CD14-positive monocyte (primary cell): Measurements from ENCODE around the gene STX18. TPM values are rescaled to one million over a fixed set of nuclear protein-coding genes. Genes with fewer than 3 reads are reported as not detected.
A peak's percentile ranks its signal among the peaks of the same experiment; 100 is the strongest.

Experiments
- DNase-seq, 3 donors: peaks; one replicate each; pipeline ENCODE4 v3.0.0-alpha.2; 2011 to 2022
- H2AFZ ChIP-seq: 2 replicates; pipeline ENCODE4 v1.6.0; 2012; ENCODE audit warnings: mild to moderate bottlenecking, low read depth, low read length, inconsistent platforms; ENCODE audit not compliant: insufficient read depth, poor library complexity, severe bottlenecking
- H3K27ac ChIP-seq, 2 donors: 1 replicate in 1 of 2; 2 replicates in 1 of 2; pipeline ENCODE4 v1.5.1; 2012 to 2013; ENCODE audit warnings: low read length in 2 of 2, control low read depth in 1 of 2, inconsistent platforms in 1 of 2, low read depth in 1 of 2, mild to moderate bottlenecking in 1 of 2
- H3K27me3 ChIP-seq, 2 donors: one replicate each; pipeline versions ENCODE4 v1.6.0 to v1.6.1; 2011 to 2013; ENCODE audit warnings: low read length in 2 of 2; ENCODE audit not compliant: control insufficient read depth in 2 of 2, insufficient read depth in 2 of 2
- H3K36me3 ChIP-seq, 2 donors: replicated peaks in 1 of 2; 1 replicate in 1 of 2; 2 replicates in 1 of 2; pipeline versions ENCODE4 v1.5.1 to v1.6.1; 2012 to 2013; ENCODE audit warnings: low read length in 2 of 2, control low read depth in 1 of 2, inconsistent platforms in 1 of 2, mild to moderate bottlenecking in 1 of 2; ENCODE audit not compliant: insufficient read depth in 2 of 2, control insufficient read depth in 1 of 2
- H3K4me1 ChIP-seq, 2 donors: 1 replicate in 1 of 2; 2 replicates in 1 of 2; pipeline versions ENCODE4 v1.5.1 to v1.6.1; 2012 to 2013; ENCODE audit warnings: low read length in 2 of 2, control low read depth in 1 of 2, inconsistent platforms in 1 of 2, mild to moderate bottlenecking in 1 of 2, moderate library complexity in 1 of 2; ENCODE audit not compliant: insufficient read depth in 2 of 2, control insufficient read depth in 1 of 2
- H3K4me2 ChIP-seq: replicated peaks from 2 replicates; pipeline ENCODE3; 2012; ENCODE audit warnings: low read length, moderate library complexity, mild to moderate bottlenecking; ENCODE audit not compliant: poor library complexity, severe bottlenecking; ENCODE audit errors: extremely low read depth
- H3K4me3 ChIP-seq, 3 experiments: fragments of 200-600 bp in 1 of 3; sonication (generic) in 1 of 3; replicated peaks in 1 of 3; 1 replicate in 2 of 3; 2 replicates in 1 of 3; pipeline ENCODE4 v1.5.1; 2011 to 2013; ENCODE audit warnings: low read length in 3 of 3, mild to moderate bottlenecking in 3 of 3, control low read depth in 2 of 3, low read depth in 2 of 3, inconsistent platforms in 1 of 3, moderate library complexity in 1 of 3
- H3K79me2 ChIP-seq: 2 replicates; pipeline ENCODE4 v1.6.0; 2012; ENCODE audit warnings: mild to moderate bottlenecking, control low read depth, inconsistent platforms, low read length, moderate library complexity; ENCODE audit not compliant: insufficient read depth
- H3K9ac ChIP-seq: 2 replicates; pipeline ENCODE4 v1.6.0; 2017; ENCODE audit warnings: low read length, mild to moderate bottlenecking; ENCODE audit not compliant: insufficient read depth, poor library complexity, severe bottlenecking
- H3K9me3 ChIP-seq, 2 donors: replicated peaks in 1 of 2; 1 replicate in 1 of 2; 2 replicates in 1 of 2; pipeline versions ENCODE4 v1.5.1 to v1.6.1; 2012 to 2013; ENCODE audit warnings: low read length in 2 of 2, control low read depth in 1 of 2; ENCODE audit not compliant: control insufficient read depth in 1 of 2, insufficient read depth in 1 of 2
- H4K20me1 ChIP-seq: 2 replicates; pipeline ENCODE4 v1.6.0; 2012; ENCODE audit warnings: mild to moderate bottlenecking, low read length, control low read depth, moderate library complexity; ENCODE audit not compliant: insufficient read depth
- H3K27ac Mint-ChIP-seq, 7 donors: one replicate each; pipeline ENCODE4 v1.8.0; 2020; ENCODE audit warnings: mild to moderate bottlenecking in 7 of 7, mixed read lengths in 7 of 7, moderate library complexity in 6 of 7, inconsistent platforms in 2 of 7
- H3K27me3 Mint-ChIP-seq, 3 donors: one replicate each; pipeline ENCODE4 v1.8.0; 2021 to 2022; ENCODE audit warnings: low read depth in 3 of 3, mild to moderate bottlenecking in 3 of 3, mixed read lengths in 3 of 3, moderate library complexity in 3 of 3, inconsistent platforms in 1 of 3
- H3K36me3 Mint-ChIP-seq, 2 donors: one replicate each; pipeline ENCODE4 v1.8.0; 2020; ENCODE audit warnings: mixed read lengths in 2 of 2, inconsistent platforms in 1 of 2, mild to moderate bottlenecking in 1 of 2
- H3K4me1 Mint-ChIP-seq: one replicate; pipeline ENCODE4 v1.8.0; 2020; ENCODE audit warnings: mild to moderate bottlenecking, mixed read lengths
- H3K4me3 Mint-ChIP-seq, 2 donors: one replicate each; pipeline ENCODE4 v1.8.0; 2020; ENCODE audit warnings: mild to moderate bottlenecking in 2 of 2, mixed read lengths in 2 of 2, moderate library complexity in 1 of 2
- H3K9me3 Mint-ChIP-seq, 7 donors: one replicate each; pipeline ENCODE4 v1.8.0; 2020 to 2022; ENCODE audit warnings: mixed read lengths in 7 of 7, mild to moderate bottlenecking in 6 of 7, moderate library complexity in 6 of 7, inconsistent platforms in 2 of 7
- WGBS: methylation state at CpG from one replicate; pipeline ENCODE4 v1.1.5; 2013; ENCODE audit warnings: missing lambda C conversion rate; ENCODE audit not compliant: insufficient coverage; 5-methylcytosine and 5-hydroxymethylcytosine counted together
- intact Hi-C, 2 donors: fragments of 100-400 bp; cut with micrococcal nuclease; formaldehyde crosslinking; loops; one replicate each; pipeline versions ENCODE4 v1.15.0 to v1.15.1; 2023
- polyA plus RNA-seq, 3 donors: library from polyadenylated mRNA; depleted of rRNA in 1 of 3; unstranded in 2 of 3; stranded (reverse) in 1 of 3; fragments of 300-500 nt in 2 of 3; fragments of >200 nt in 1 of 3; fragmentation: Illumina TruSeq in 2 of 3; gene quantifications; 1 replicate in 2 of 3; 2 replicates in 1 of 3; pipeline ENCODE4 v1.2.3, GENCODE V29; 2012 to 2021
- TF ChIP-seq, protein P1 (sequence below): fragments of 200-600 bp; IDR thresholded peaks from one replicate; pipeline ENCODE4 v1.8.0; 2022; ENCODE audit warnings: antibody characterized with exemption, mild to moderate bottlenecking

Gene STX18
- polyA plus RNA-seq, 3 donors = 19.0 to 24.1 (median 19.6) TPM

DNA sequence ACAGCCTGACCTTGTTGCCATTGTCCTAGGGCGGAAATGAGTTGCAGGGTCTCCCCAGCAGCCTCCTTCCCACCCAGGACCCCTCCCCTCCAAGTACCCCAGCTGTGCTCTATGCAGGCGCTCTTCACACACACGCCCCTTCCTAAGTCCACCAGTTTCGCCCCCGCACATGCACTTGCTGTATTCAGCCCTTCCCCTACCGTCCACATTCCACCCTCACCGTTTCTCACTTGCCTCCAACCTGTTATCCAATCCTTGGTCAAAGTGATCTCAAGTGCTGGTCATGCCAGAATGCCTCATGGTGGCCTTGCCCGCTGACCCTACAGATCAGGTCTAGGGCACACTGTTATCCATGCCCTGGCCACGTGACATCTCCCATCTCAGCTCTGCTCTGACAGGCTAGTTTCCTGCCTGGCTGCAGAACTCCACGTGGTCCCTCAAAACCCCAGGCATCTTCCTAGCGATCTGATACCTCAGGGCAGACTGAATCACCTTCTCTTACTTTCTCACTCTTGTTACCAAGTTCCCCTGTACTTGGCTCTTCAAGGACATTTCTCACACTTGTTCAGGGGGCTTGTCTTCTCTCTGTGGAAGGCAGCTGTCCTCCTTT is 115.2 kb downstream of the STX18 start:
- Histone ChIP-seq H3K36me3 (peaks cover 62 to 100% of the 10 kb centered on the region in 2 donors), H4K20me1 (no peaks in the 10 kb centered on the region), H3K4me2 (no peak overlapping the region), H3K9me3 (no peaks in the 10 kb centered on the region), H3K79me2 (no peaks in the 10 kb centered on the region), H3K4me3 (no peak overlapping the region), H3K4me1 (no peaks in the 10 kb centered on the region), H3K9ac (no peak overlapping the region), H3K27ac (no peak overlapping the region), H2AFZ (no peak overlapping the region), H3K27me3 (no peaks in the 10 kb centered on the region)
- H3K4me3 Mint-ChIP-seq = no peak overlapping the region
- no peaks in the 10 kb centered on the region for H3K27me3 Mint-ChIP-seq
- H3K9me3 Mint-ChIP-seq = no peaks in the 10 kb centered on the region
- no peaks in the 10 kb centered on the region for H3K4me1 Mint-ChIP-seq
- intact Hi-C loops = no loop called here
- no peak for DNase-seq
- WGBS = 95% methylated on average over 11 of the region's 11 CpGs
- H3K36me3 Mint-ChIP-seq = peaks cover 76 to 84% of the 10 kb centered on the region in 2 donors
- TF ChIP-seq, protein P1, sequence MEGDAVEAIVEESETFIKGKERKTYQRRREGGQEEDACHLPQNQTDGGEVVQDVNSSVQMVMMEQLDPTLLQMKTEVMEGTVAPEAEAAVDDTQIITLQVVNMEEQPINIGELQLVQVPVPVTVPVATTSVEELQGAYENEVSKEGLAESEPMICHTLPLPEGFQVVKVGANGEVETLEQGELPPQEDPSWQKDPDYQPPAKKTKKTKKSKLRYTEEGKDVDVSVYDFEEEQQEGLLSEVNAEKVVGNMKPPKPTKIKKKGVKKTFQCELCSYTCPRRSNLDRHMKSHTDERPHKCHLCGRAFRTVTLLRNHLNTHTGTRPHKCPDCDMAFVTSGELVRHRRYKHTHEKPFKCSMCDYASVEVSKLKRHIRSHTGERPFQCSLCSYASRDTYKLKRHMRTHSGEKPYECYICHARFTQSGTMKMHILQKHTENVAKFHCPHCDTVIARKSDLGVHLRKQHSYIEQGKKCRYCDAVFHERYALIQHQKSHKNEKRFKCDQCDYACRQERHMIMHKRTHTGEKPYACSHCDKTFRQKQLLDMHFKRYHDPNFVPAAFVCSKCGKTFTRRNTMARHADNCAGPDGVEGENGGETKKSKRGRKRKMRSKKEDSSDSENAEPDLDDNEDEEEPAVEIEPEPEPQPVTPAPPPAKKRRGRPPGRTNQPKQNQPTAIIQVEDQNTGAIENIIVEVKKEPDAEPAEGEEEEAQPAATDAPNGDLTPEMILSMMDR = no peak
- no peak overlapping the region for H3K27ac Mint-ChIP-seq

DNA sequence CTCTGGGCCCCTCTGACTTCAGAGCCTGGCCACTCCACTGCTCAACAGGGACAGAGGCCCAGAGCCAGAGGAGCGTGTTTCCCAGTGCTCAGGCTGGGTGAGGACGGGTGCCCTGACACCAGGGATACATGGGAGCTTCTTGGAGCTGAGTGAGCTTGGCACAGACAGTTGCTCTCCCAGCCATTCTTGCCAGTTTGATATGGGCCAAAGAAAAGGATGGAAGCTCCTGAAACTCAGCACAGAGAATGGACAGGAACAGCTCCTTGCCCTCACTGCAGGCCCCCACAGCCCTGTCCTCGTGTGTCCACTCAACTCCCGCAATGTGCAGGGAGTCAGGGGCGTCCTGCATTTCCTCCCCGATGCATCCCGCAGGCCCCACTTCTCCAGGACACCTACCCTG is 116.2 kb downstream of the STX18 start:
- DNase-seq = no peak
- Mint-ChIP-seq H3K9me3 (no peaks in the 10 kb centered on the region), H3K4me1 (no peaks in the 10 kb centered on the region), H3K36me3 (peaks cover 82 to 89% of the 10 kb centered on the region in 2 donors), H3K4me3 (no peak overlapping the region), H3K27ac (peak overlapping the region in 2 of 7 donors; percentile 12 to 37), H3K27me3 (no peaks in the 10 kb centered on the region)
- Histone ChIP-seq H3K9ac (no peak overlapping the region), H3K4me3 (no peak overlapping the region), H3K27me3 (no peaks in the 10 kb centered on the region), H3K9me3 (no peaks in the 10 kb centered on the region), H3K4me2 (no peak overlapping the region), H4K20me1 (no peaks in the 10 kb centered on the region), H2AFZ (no peak overlapping the region), H3K36me3 (peaks cover 70 to 100% of the 10 kb centered on the region in 2 donors), H3K79me2 (no peaks in the 10 kb centered on the region), H3K4me1 (no peaks in the 10 kb centered on the region), H3K27ac (no peak overlapping the region)
- 100% methylated on average over 7 of the region's 7 CpGs for WGBS
- intact Hi-C loops = no loop called here
- TF ChIP-seq, protein P1 = no peak
